Measurements from ENCODE around the gene MVB12B.

Gene MVB12B

DNA sequence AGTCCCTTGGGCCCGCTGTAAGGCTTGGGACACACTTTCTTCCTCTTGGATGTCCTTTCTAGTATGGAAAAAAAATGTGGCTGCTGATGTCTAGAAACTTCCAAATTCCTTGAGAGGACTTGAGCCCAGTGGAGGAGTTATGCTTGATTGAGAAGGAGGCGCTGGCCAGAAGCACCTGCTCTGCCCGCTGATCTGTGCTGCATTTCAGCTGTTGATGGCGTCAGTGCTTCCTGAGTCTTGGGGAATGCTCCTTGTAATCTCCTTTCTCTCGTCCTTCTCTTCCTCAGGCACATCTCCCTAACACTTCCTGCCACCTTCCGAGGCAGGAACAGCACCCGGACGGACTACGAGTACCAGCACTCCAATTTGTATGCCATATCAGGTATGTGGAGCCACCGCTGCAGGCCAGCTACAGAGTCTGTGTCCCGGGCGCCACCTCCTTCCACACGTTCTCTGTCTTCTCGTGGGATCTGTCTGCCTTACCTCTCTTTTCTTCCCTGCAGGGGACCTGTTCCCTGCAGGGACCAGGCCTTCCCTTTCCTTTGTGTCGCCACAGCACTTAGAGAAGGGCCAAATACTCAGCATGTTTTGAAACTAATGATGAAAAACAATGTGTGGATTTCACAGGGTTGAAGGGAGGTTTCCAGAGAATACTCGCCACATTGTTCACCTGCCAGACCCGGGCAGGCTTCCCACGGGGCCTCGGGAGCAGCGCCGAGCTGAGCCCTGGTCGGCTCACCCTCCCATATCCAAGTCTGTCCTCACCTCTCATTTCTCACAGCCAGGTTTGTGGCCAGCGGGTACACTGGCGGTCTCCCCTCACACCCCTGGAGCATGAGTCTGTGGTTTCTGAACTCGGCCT is 95.2 kb downstream of the MVB12B start:
- in situ Hi-C loops (cut with HindIII; ENCODE audit: low sequenced_read_pairs), result no loop called here

DNA sequence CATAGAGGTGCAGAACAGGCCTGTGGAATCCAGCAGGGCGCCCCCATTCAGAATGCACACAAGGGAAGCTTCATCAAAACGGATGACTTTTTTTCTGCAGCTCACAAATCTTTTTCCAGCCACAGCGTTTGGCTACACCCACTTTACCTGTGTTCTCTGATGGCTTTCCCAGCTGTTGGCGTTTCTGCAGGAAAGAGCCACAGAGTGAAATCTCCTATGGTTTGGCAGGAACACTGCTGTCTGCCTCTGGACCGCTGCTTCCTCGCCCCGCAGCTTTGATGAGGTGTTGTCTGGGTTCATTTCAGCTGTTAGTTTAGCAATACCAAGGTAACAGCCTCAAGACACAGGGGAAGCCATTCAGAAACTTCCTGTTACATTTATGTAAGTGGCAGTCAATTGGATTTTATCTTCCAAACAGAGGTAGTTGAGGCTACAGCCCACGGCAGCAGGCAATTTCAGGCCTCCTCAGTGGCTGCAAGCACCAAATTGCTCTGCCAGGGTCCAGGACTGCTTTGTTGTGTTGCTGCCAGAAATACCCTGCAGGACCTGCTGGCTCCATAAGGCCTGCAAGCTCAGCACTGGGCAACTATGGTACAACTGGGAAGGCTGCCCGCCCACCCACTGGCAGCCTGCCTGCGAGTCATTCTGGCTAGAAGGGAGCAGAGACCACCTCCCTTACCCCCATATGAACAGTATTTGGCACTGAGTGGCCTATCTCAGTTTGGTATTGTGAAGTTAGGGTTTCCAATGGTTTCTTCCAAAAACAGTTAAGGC is 96.7 kb downstream of the MVB12B start:
- in situ Hi-C loops (cut with HindIII; ENCODE audit: low sequenced_read_pairs), result no loop called here

DNA sequence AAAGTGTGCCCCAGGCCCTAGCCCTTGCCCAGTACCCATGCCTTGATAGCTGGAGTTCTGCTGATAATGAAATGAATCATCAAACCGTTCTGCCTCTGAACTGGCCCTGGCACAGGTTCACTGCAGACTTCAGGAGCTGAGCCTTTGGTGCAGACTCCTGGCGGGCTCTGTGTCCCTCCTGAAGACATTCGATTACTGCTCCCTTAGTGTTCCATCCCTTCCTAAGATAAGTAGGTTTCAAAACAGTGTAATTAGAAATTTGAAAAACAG is 97.2 kb downstream of the MVB12B start:
- in situ Hi-C loops (cut with HindIII; ENCODE audit: low sequenced_read_pairs), result no loop called here

DNA sequence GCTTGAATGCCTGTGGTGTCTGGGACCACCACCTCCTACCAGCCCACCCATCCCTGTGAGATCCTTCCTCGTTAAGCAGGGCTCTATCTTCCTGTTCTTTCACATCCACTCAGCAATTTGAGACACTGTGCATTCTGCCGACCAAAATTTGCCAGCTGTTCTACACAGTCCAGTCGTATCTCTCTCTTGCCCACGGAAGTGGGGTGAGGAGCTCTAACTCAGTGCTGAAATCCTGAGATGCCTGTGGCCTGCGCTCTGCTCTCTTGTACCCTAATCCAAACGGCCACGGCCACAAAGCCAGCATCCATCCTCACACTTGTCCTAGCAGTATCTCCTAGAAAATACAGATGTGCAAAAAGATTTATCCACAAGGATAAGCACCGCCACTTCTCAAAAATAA is 97.9 kb downstream of the MVB12B start:
- in situ Hi-C loops (cut with HindIII; ENCODE audit: low sequenced_read_pairs), result no loop called here

GRCh38 chr9:126428534-126429175 is 102.0 kb downstream of the MVB12B start:
- in situ Hi-C loops (cut with HindIII; ENCODE audit: low sequenced_read_pairs), result loop anchor here (25.0 kb wide), 1 partner anchor 109 kb away; no protein-coding TSS in a partner anchor

DNA sequence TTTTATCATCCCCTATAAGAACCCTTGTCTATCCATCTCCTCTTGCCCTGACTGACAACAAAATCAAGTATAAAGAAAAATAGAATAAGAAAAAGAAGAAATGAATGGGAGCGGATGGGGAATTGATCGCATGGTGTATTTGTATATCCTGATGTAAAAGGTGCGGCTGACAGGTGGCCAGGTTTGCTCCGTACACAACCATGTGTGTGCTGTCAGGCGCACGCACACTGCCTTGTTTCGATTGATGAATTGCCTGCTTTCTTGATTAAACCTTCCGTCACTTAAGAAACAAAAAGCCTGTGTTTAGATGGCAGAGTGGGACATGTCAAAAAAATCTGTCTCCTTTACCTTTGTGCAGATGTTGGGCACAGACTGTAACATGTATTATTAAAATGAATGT is 102.6 kb downstream of the MVB12B start:
- in situ Hi-C loops (cut with HindIII; ENCODE audit: low sequenced_read_pairs), result loop anchor here (25.0 kb wide), 1 partner anchor 108 kb away; no protein-coding TSS in a partner anchor

GRCh38 chr9:126430124-126430523 is 103.5 kb downstream of the MVB12B start:
- in situ Hi-C loops (cut with HindIII; ENCODE audit: low sequenced_read_pairs), result loop anchor here (25.0 kb wide), 1 partner anchor 107 kb away; no protein-coding TSS in a partner anchor

- in situ Hi-C loops (cut with HindIII; ENCODE audit: low sequenced_read_pairs), result loop anchor here (25.0 kb wide), 1 partner anchor 106 kb away; no protein-coding TSS in a partner anchor
These were observed 104.6 kb downstream of the MVB12B start for GRCh38 chr9:126431077-126431742.

GRCh38 chr9:126432659-126433058 is 106.0 kb downstream of the MVB12B start:
- in situ Hi-C loops (cut with HindIII; ENCODE audit: low sequenced_read_pairs), result loop anchor here (25.0 kb wide), 1 partner anchor 105 kb away; no protein-coding TSS in a partner anchor

DNA sequence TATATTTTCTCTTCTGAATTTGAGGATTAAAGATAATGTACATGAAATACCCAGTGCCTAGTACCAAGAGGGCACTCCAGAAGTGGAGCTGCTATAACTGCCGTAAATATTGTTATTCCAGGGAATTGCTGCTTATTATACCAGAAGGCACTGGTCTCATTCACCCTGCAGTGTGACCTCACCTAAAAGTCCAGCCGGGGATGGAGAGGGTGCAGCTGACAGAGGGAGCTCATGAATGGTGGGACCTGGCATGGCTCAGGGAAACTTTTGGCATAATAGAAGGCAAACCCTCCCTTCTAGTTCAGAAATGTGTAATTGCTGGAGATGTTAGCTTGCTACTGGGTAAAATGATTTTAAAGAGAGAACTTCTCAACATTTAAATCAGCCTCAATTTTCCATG is 108.5 kb downstream of the MVB12B start:
- in situ Hi-C loops (cut with HindIII; ENCODE audit: low sequenced_read_pairs), result loop anchor here (25.0 kb wide), 1 partner anchor 102 kb away; no protein-coding TSS in a partner anchor

GRCh38 chr9:126435626-126436025 is 109.0 kb downstream of the MVB12B start:
- in situ Hi-C loops (cut with HindIII; ENCODE audit: low sequenced_read_pairs), result loop anchor here (25.0 kb wide), 1 partner anchor 102 kb away; no protein-coding TSS in a partner anchor

DNA sequence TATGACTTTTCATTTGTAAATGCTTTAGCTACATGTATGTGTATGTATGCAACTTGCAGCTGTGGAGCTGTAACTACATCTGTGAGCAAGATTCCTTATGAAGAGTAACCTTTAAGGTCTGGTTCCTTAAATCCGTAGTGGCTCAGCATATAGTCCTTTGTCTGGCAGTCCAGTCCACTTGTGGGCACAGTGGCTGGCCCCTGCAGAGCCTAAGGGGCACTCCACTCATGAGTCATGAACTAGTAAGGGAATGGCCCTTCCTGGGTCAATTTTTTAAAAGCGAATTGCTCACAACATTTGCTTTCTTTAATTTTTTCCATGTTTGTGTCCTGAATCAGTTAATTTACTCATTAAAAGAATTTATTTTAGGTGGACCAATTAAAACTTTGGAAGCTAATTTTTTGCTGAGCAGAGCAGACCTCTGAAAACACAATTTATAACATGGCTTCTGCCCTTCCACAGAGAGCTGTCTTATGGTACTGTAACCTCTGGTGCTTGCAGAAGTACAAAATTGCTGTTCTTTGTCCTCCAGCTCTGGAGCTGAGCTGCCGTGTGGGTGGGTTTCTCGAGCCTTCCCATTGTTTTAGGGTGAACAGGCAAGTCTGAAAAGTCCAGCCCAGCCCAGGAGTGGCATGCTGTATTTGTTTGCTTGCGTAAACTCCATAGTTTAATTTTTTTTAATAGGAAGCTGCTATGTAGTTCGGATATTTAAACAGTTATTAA is 110.1 kb downstream of the MVB12B start:
- in situ Hi-C loops (cut with HindIII; ENCODE audit: low sequenced_read_pairs), result loop anchor here (25.0 kb wide), 1 partner anchor 101 kb away; no protein-coding TSS in a partner anchor

GRCh38 chr9:126437268-126437666 is 110.6 kb downstream of the MVB12B start:
- in situ Hi-C loops (cut with HindIII; ENCODE audit: low sequenced_read_pairs), result loop anchor here (25.0 kb wide), 1 partner anchor 100 kb away; no protein-coding TSS in a partner anchor

- in situ Hi-C loops (cut with HindIII; ENCODE audit: low sequenced_read_pairs), result loop anchor here (25.0 kb wide), 1 partner anchor 100 kb away; no protein-coding TSS in a partner anchor
These were observed 111.1 kb downstream of the MVB12B start for GRCh38 chr9:126437701-126438100.

DNA sequence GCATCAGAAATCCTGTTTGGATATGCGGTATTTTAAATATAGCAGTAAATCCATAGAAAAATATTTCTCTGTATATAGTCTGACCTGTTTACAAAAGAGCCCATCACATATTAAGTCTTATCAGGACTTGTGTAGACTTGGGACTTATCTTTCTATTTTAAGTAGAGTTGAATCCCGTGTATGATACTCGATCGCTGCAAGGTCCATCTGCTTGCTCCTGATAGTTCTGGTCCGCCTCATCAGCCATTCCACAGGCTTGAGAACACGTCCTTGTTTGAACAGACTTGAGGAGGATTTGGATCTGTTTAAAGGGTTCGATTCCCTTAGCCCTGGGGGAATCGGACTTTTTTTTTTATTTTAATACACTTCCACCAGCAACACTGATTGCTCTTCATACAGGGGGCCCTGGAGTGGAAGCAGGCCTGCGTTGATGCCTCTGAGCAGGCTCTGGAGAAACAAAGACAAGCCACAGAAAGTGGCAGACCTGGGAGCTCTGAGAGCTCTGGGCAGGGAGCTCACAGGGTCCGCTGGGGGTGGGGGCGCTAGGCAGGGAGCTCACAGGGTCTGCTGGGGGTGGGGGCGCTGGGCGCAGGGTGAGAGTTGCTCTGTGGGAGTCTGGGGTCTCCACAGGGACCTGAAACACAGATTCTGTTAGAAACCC is 112.2 kb downstream of the MVB12B start:
- in situ Hi-C loops (cut with HindIII; ENCODE audit: low sequenced_read_pairs), result loop anchor here (25.0 kb wide), 1 partner anchor 98 kb away; no protein-coding TSS in a partner anchor

DNA sequence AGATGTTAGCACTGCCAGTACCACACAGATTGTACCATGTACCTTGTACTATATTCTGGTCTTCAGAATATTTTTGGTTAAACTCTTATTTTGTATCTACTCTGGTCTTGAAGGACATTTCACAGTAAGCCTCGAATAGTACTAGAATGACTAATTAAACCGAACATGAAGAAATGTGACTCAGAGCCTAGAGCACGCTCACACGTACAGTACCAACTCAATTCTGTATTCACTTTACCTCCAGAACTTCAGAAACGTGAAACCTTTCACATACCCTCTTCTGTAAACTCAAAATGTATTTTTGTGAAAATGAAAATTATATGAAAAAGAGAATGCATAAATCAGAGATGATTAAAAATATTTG is 112.8 kb downstream of the MVB12B start:
- in situ Hi-C loops (cut with HindIII; ENCODE audit: low sequenced_read_pairs), result loop anchor here (25.0 kb wide), 1 partner anchor 98 kb away; no protein-coding TSS in a partner anchor

- in situ Hi-C loops (cut with HindIII; ENCODE audit: low sequenced_read_pairs), result loop anchor here (25.0 kb wide), 1 partner anchor 97 kb away; no protein-coding TSS in a partner anchor
These were observed 113.4 kb downstream of the MVB12B start for GRCh38 chr9:126439883-126440653.

DNA sequence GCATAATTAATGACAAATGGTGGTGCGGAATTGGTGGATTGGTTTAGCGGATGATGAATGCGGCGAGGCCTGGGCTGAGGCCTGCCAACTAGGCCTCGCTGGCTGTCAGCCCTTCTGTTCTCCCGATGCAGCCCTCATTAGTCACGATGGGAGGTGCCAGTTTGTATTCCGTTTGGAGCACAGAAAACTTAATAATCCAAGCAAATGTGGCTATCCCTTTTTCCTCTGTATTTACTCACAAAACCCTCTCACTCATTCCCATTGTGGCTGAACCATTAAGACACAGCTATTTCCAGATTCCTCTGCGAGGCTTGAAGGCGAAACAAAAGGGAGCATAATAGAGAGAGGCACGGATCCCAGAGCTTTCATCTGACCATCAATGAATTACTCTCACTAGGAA is 114.3 kb downstream of the MVB12B start:
- in situ Hi-C loops (cut with HindIII; ENCODE audit: low sequenced_read_pairs), result loop anchor here (25.0 kb wide), 1 partner anchor 96 kb away; no protein-coding TSS in a partner anchor
